HepG2 (cell line): ENCODE data around the gene MBD3. TPM values are rescaled to one million over a fixed set of nuclear protein-coding genes. Genes with fewer than 3 reads are reported as not detected.

Experiments
- ATF1 ChIP-seq: IDR thresholded peaks from 2 replicates; pipeline ENCODE4 v1.6.1; 2016; ENCODE audit warnings: mild to moderate bottlenecking, control low read depth
- E2F1 ChIP-seq: sonication (generic); formaldehyde crosslinking; IDR thresholded peaks from 2 replicates; pipeline ENCODE4 v1.5.0; 2020; ENCODE audit warnings: missing genetic modification reagents
- EHMT2 ChIP-seq: fragments of 200-600 bp; sonication (generic); IDR thresholded peaks from 2 replicates; pipeline ENCODE4 v1.7.0; 2017; ENCODE audit warnings: antibody characterized with exemption, low read depth, low read length, borderline replicate concordance
- ETV5 ChIP-seq: IDR thresholded peaks from 2 replicates; pipeline ENCODE4 v1.6.1; 2018; ENCODE audit warnings: missing biosample characterization, missing genetic modification reagents, inconsistent platforms, borderline replicate concordance
- ETV6 ChIP-seq: sonication (generic); formaldehyde crosslinking; conservative IDR thresholded peaks from 2 replicates; pipeline ENCODE4 v1.4.0; 2020; ENCODE audit warnings: missing genetic modification reagents
- HES4 ChIP-seq: sonication (generic); formaldehyde crosslinking; IDR thresholded peaks from 2 replicates; pipeline ENCODE4 v1.9.0; 2021; ENCODE audit warnings: mild to moderate bottlenecking, missing genetic modification reagents, borderline replicate concordance
- HINFP ChIP-seq: sonication (generic); formaldehyde crosslinking; IDR thresholded peaks from 2 replicates; pipeline ENCODE4 v1.4.0; 2020; ENCODE audit warnings: low read depth, mild to moderate bottlenecking, missing genetic modification reagents
- HMGXB4 ChIP-seq, 2 experiments: sonication (generic) in 1 of 2; formaldehyde crosslinking in 1 of 2; IDR thresholded peaks; 2 replicates each; pipeline versions ENCODE4 v1.4.0 to v1.6.1; 2018 to 2020; ENCODE audit warnings: missing genetic modification reagents in 2 of 2, borderline replicate concordance in 1 of 2, low read depth in 1 of 2, mild to moderate bottlenecking in 1 of 2, missing biosample characterization in 1 of 2
- KDM1A ChIP-seq: IDR thresholded peaks from 2 replicates; pipeline ENCODE4 v1.6.1; 2016; ENCODE audit warnings: missing compliant biosample characterization
- MAFF ChIP-seq: IDR thresholded peaks from 2 replicates; pipeline ENCODE4 v1.6.1; 2011; ENCODE audit warnings: low read depth, low read length, improper control_type of control experiment
- NFIC ChIP-seq: IDR thresholded peaks from 2 replicates; pipeline ENCODE4 v1.6.1; 2012; ENCODE audit warnings: mild to moderate bottlenecking, low read length, inconsistent platforms
- NR2F1 ChIP-seq, 2 experiments: fragments of 450-650 bp in 1 of 2; formaldehyde crosslinking in 1 of 2; IDR thresholded peaks; 2 replicates each; pipeline versions ENCODE4 v1.5.0 to v1.6.1; 2016 to 2020; ENCODE audit warnings: mild to moderate bottlenecking in 1 of 2, missing compliant biosample characterization in 1 of 2, missing genetic modification reagents in 1 of 2, moderate library complexity in 1 of 2
- PAX8 ChIP-seq: sonication (generic); formaldehyde crosslinking; IDR thresholded peaks from 2 replicates; pipeline ENCODE4 v1.8.0; 2022; ENCODE audit warnings: mild to moderate bottlenecking, missing genetic modification reagents, borderline replicate concordance
- SAP130 ChIP-seq: IDR thresholded peaks from 2 replicates; pipeline ENCODE4 v1.6.1; 2016; ENCODE audit warnings: low read depth
- ZBTB7B ChIP-seq: sonication (generic); formaldehyde crosslinking; IDR thresholded peaks from 2 replicates; pipeline ENCODE4 v1.4.0; 2020; ENCODE audit warnings: missing genetic modification reagents
- ZMYM4 ChIP-seq: sonication (generic); formaldehyde crosslinking; IDR thresholded peaks from 2 replicates; pipeline ENCODE4 v1.8.1; 2023; ENCODE audit warnings: mild to moderate bottlenecking, missing genetic modification reagents
- ZNF17 ChIP-seq: sonication (generic); formaldehyde crosslinking; IDR thresholded peaks from 2 replicates; pipeline ENCODE4 v1.5.0; 2020; ENCODE audit warnings: mild to moderate bottlenecking, missing genetic modification reagents
- ZNF362 ChIP-seq: sonication (generic); formaldehyde crosslinking; IDR thresholded peaks from 2 replicates; pipeline ENCODE4 v1.4.0; 2020; ENCODE audit warnings: missing genetic modification reagents, mild to moderate bottlenecking, borderline replicate concordance
- ZNF644 ChIP-seq: IDR thresholded peaks from 2 replicates; pipeline ENCODE4 v1.6.1; 2016; ENCODE audit warnings: low read depth
- ZNF737 ChIP-seq: sonication (generic); formaldehyde crosslinking; IDR thresholded peaks from 2 replicates; pipeline ENCODE4 v1.5.0; 2020; ENCODE audit warnings: missing genetic modification reagents, mild to moderate bottlenecking, borderline replicate concordance
- ZNF773 ChIP-seq: sonication (generic); formaldehyde crosslinking; IDR thresholded peaks from 2 replicates; pipeline ENCODE4 v1.4.0; 2020; ENCODE audit warnings: missing genetic modification reagents, borderline replicate concordance
- ZNF792 ChIP-seq: IDR thresholded peaks from 2 replicates; pipeline ENCODE4 v1.6.1; 2016
- ZSCAN5A ChIP-seq: sonication (generic); formaldehyde crosslinking; IDR thresholded peaks from 2 replicates; pipeline ENCODE4 v1.8.0; 2022; ENCODE audit warnings: mild to moderate bottlenecking, missing genetic modification reagents, borderline replicate concordance
- polyA plus RNA-seq, 8 experiments: library from polyadenylated mRNA; depleted of rRNA in 3 of 8; stranded (reverse) in 7 of 8; unstranded in 1 of 8; fragments of >200 nt; fragmentation: Illumina TruSeq in 4 of 8; extraction: Trizol in 4 of 8; gene quantifications; 2 replicates each; pipeline versions ENCODE4 v1.2.1 to v1.2.3, GENCODE V29; 2011 to 2016; ENCODE audit warnings: low read depth in 4 of 8, missing spikeins in 1 of 8, mixed read lengths in 1 of 8; ENCODE audit not compliant: insufficient read depth in 1 of 8
- total RNA-seq, 5 experiments: library from RNA; depleted of rRNA; stranded (reverse); fragments of >200 nt; fragmentation: Illumina TruSeq; extraction: Trizol; gene quantifications; 2 replicates each; pipeline ENCODE4 v1.2.3, GENCODE V29; 2016; ENCODE audit warnings: low read depth in 1 of 5

The MBD3 gene
- total and polyA plus RNA-seq, 2 of the 13 experiments (the other 11 are each of a cell fraction or from before 2014, with no cell fraction given): 21.2 to 76.9 TPM

- TF ChIP-seq HINFP (CRISPR knock-in tag) (peak; percentile 79; the same call in 1 of the 2 replicates), PAX8 (no peak; the same call in 1 of the 2 replicates), ZNF17 (CRISPR knock-in tag) (no peak), NR2F1 (CRISPR knock-in tag; IDR thresholded peaks at IDR 0.05) (no peak), ZNF737 (CRISPR knock-in tag) (no peak), ETV6 (peak; percentile 65; the same call in 1 of the 2 replicates), ZSCAN5A (CRISPR knock-in tag) (no peak), NFIC (no peak), E2F1 (0 out of 2 replicates have a peak, but pooled peaks have one; percentile 52), SAP130 (CRISPR knock-in tag) (peak; percentile 41), KDM1A (CRISPR knock-in tag) (no peak), ZMYM4 (CRISPR knock-in tag) (no peak), ZNF644 (no peak), ZNF773 (peak; percentile 92; the same call in 1 of the 2 replicates), HES4 (CRISPR knock-in tag) (peak; percentile 83; the same call in 1 of the 2 replicates), ZNF362 (0 out of 2 replicates have a peak, but pooled peaks have one; percentile 30), HMGXB4 (CRISPR knock-in tag; IDR thresholded peaks at IDR 0.05; ENCODE audit: borderline replicate concordance in 1 of 2, low read depth in 1 of 2) (no peak), MAFF (no peak), ETV5 (CRISPR knock-in tag) (0 out of 2 replicates have a peak, but pooled peaks have one; percentile 16), ZNF792 (CRISPR knock-in tag) (peak; percentile 65; the same call in 1 of the 2 replicates), ZBTB7B (CRISPR knock-in tag) (no peak), ATF1 (CRISPR knock-in tag) (no peak), EHMT2 (no peak)
Measured at GRCh38 chr19:1568320-1569019, 24.2 kb downstream of the MBD3 start, which contains the start of gene MEX3D (continued).
